Stimulated activated CD4-positive, alpha-beta T cell treated with anti-CD3 and anti-CD28 coated beads, TNF-alpha, amount 100 ng/mL, for 48 hours (primary cell): ENCODE results near the gene RASGRP1.
"Not testable (repeated sequence)": the region's sequence is repeated elsewhere in the genome, so short reads cannot be mapped to it uniquely, and the experiment has no call there.

Source experiments
- DNase-seq, 3 donors: peaks; one replicate each; pipeline ENCODE4 v3.0.0-alpha.2; 2020; ENCODE audit warnings: low read depth in 3 of 3

The RASGRP1 gene

DNA sequence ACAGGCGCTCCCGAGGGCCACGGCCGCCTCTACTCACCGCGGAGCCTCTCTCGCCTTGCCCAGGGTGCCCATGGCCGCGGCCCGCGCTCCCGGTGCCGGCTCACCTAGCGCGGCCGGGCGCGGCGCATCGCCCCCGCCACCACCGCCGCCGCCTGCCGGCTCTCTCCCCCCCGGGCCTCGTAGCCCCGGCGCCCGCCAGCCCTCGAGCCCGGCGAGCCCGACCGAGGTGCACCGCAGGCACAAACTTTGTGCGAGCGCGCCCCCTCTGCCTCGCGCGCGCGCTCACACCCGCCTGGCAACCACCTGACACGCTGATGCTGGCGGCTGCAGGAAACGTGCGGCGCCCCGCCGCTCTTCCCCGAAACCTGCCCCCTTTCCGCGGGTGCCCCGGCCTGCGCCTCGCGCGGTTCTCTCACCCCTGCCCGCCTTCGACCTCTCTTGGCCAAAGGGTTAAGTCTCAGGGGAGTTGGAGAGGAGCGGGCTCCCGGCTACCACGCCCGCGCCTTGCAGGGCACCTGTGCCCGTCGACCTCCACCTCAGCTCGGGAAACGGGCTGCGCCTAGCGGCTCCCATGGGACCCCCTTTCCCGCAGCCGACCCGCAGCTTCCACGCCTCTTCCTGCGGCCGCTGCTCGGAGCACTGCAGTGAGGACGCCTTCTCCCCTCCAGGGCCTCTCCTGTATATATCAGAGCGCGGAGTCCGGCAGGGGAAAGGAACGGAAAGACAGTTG lies at the start of gene RASGRP1:
Gene RASGRP1, minus strand, starts transcription at position 258 of the 730 bp plus-strand sequence. Its CDS starts 186 bp downstream, at position 72.
- DNase-seq: peak; percentile 65 to 79 (median 71)

DNA sequence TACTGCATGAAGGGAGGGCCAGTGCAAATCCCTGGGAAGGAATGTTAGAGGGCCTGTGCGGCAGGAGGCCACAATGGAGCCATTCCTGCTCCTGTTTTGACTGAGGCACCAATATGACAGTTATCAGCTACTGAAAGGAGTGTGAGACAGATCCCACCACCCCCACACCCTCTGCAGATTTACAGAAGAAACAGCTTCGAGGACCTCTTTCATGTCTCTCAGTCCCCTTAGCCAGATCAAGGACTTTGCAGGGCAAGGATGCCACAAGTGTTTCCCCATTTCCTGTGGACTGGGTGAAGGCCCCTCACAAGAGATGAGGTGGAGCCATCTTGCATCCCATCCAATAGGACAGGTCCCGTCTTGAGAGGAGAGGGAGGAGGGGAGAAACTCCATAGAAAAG lies 48.5 kb upstream of the RASGRP1 start:
- DNase-seq: no peak

DNA sequence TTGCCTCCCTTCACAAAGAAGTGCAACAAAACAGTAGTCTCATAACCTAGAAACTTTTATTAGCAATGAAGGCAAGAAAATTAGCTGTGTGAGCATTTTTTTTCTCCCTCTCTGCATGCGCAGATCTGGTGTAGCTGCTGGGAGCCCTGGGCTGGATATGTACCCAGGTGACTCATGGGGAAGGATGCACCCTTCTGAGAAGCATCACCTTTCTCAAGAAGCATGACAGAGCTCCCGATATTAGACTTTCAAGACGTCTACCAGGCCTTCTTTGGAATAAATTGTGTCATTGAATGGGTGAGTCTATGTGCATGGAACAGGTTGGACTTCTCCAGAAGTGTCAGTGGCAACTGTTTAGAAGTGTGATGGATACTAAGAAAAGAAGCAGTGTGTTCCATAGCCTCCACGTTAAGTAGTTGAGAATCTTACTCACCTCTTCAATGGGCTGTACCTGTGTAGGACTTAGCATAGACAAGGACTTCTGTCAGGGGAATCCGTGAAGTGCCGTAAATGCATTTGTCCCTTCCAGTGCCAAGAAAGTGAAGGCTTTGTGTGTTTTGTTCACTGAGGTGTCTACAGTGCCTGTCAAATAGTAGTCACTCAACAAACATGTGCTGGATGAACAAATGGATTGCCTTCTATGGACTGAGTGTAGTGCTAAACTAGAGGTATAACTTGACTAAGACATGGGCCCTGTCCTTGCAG lies 47.7 kb upstream of the RASGRP1 start:
- peak; percentile 45 to 73 (median 60) for DNase-seq

DNA sequence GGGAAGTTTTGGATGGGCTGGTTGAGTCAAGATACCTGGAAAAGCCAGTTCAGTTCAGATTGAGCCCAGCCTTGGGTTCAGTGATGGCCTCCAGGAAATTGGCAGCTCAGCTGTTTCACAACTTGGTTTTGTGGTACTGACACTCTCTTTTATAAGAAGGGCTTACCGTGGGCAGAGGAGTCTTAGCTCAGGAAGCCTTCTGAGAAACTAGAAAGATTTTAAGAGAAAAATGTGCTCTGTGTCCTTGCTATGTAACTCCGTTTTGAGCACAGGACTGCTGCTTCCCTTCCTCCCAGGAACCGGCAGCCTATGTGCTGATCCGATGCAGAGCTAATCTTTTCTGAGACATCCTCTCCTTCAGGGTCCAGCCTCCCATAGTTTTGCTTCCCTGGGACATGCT lies 46.6 kb upstream of the RASGRP1 start:
- peak in 2 of 3 donors; percentile 43 to 60 for DNase-seq

DNA sequence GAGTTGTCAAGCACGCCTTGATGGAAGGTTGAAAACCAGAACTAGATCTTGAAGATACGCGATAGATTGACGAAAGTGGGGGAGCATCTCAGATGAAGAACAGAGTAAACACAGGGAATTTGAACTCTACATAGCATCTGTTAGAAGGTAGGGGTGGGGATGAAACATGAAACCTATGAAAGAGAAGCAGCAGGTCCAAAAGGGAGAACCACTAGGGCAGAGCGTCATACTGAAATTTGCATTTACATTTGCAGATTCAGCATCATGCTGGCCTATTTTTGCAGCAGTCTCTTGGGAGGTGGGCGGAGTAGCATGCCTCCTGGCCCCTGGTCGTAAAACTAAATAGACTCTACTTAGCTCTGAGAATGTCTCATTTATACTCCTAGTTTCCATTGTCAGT lies 46.1 kb upstream of the RASGRP1 start:
- peak; percentile 32 to 69 (median 52) for DNase-seq

DNA sequence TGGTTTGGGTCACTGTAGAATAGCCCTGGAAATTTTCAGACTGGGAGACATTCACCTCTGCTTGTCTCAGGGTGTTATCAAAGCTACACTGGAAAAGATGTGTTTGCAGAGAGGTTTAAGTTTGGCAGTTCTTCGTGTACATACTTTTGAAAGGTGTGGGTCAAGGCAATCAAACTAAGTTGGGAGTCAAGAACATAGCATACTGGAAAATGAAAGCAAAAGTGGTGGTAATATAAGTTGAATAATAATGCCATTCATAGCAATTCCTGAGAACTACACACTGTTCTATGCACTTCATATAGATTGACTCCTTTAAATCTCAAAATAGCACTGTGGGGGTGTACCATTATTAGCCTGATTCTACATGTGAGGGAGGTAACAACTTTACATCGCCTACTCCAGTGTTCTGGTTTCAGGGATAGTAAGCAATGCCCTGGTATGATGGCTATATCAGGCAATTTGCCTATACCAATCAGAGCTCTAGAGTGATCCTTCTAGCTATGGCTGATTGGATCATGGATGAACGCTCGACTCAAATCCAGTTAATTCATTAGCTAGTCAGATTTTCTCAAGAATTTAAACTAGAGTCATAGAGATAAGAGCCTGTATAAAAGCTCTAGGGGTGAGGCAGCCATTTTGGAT lies 44.6 kb upstream of the RASGRP1 start:
- DNase-seq: no peak

DNA sequence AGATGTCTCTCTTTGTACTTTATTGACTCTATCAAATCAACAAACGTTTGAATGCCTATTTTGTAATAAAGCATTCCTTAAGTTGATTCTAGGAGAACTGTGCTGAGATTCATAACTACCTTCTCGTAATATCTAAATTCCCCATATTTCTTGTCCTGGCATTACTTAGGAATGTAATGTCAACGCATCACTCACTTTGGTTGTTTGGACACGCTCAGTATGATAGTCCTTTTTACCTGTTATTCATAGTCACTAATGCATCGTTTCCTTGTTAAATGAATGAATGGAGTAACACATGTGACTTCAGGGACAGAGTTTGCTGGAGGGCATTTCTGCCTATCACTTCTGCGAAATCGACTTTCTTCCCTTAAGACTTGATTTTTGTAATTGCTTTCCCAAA lies 44.1 kb upstream of the RASGRP1 start:
- DNase-seq: no peak

DNA sequence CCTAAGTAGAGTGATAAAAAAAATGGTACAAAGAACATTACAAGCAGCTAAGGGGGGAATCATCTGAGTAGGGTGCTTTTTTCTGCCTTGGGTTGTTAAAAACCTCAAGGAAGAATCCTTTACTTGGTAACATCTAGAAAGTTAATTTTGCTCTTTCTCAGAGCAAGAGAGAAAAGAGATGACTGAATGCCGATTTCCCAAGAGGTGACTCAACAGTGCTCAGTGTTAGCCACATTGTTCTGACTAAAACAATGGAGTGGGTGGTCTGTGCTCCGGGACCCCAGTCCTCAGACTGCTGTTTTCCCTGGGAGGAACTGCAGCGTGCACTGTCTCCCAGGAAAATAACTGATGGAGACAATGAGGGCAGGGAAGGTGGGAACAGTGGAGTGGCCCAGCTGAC lies 41.1 kb upstream of the RASGRP1 start:
- no peak for DNase-seq

DNA sequence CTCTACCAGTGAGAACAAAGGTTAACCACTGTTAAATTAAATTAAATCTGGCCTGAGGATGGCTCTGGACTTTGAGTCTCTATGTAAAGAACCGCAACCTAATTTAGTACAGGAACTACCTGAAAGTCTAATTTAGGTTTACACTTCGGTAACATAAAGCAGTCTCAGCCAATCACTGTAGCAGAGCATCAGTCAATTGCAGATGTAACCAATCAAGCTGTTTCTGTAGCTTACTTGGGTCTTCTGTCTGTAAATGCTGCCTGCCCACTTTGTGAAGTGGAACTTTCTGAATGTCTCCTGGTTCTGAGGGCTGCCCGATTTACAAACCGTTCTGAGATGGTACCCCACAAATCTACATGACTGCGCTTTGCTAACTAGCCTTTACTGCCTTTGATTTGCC lies 39.1 kb upstream of the RASGRP1 start:
- no peak for DNase-seq

DNA sequence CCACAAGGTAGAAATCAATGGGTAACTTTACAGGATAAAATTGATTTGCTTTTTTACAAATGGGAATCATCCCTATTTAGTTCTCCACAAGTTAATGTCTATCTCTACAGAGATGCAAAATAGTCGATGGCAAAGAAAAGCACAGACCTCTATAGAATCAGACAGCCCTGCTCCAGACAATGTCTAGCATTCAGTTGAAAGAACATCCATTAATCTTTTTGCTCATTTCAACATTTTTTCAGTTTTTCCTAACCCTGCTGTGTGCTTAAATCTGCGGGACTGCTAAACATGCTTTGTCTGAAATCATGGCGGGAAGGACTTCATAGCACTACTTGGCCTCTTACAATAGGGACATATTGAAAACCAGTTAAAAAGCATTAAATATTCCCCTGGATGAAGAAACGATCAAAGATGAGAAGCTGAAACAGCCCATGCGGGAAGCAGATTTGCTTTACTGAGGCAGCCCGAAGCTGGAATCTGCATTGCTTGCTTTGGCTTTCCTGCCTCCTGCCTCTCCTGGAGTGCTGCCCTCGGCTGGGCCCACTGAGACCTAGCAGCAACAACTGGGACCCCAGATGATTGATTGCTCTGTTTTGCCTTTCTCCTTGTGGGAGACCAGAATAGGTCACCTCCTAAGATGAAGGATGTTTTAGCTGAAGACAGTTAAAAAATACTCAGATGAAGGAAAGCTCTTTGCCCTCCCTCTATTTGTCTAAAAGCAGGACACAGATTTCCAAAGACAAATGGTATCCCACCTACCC lies 38.5 kb upstream of the RASGRP1 start:
- DNase-seq: no peak

DNA sequence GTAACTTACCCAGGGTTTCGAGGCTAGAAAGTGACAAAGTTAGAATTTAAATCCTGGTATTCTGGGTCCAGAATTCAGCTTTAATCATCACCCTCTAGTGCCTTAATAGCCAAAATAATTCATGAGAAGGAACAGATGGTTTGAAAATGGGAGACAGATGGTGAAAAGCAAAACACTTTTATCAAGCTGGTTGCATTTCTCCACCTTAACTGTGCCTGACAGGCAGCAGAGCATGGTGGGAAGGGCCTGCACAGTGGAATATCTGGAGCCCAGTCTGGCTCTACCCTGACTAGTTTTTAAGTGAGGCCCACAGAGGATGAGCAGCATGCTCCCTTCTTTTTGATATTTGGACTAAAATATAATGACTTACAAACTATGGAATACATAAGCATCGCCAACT lies 35.6 kb upstream of the RASGRP1 start:
- no peak for DNase-seq

DNA sequence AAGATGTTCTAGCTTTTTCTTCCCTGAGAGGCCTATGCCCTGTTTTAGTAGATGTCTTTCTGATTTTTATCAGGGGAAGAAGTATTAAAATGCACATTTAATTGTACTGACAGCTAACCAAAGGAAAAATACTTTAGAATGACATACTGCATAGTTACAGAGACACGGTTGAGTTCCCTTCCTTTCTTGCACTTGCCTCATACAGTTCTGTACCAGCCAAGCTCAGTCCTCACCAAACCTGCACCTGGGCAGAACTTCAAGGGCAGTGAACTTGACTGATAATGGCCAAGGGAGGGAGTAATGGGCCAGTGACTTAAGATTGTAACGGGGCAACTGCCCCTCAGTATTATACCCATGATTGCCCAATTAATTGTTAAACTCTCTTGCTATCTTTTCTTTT lies 34.1 kb upstream of the RASGRP1 start:
- no peak for DNase-seq

DNA sequence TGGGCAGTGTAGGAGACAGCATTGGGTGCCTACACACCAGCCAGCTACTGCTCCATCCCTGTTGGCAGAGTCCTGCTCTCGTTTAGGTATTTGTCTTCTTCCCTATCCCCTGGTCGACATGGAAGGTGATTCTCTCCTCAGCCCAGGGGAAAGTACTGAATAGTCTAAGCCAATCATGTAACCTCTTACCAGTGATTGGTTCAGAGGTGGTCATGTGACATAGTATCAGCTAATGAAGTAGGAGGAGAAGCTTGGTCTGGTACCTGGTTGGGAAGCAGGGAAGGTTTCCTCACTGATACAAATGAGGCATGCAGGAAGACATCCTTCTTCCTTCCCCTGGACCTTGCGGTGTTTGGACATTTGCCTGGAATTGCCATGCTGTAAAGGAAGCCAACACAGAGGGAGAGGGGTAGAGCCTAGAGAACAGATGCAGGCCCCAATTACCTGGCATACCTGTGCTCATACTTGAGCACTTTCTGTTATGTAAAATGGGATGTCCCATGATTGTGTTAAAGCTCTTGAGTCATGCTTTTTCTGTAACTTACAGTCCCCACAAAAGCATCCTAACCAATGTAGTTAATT lies 32.7 kb upstream of the RASGRP1 start:
- DNase-seq: no peak

DNA sequence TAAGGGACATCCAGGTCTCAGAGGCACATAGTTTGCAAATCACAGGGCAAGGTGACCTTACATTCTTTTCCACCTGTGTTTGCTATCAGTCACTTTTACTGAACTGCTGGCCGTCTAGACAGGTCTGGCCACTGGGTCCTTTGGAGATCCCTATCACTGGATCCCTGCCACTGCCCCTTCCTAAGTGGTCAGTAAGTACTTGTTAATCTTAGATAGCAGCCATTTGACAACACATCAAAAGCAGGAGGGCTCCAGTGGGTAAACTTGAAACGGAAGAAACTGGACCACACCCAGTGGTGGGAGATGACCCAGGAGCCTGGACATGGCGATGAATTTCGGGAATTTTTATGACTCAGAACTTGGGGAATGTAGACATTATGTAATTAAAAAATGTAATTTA lies 28.9 kb upstream of the RASGRP1 start:
- no peak for DNase-seq

DNA sequence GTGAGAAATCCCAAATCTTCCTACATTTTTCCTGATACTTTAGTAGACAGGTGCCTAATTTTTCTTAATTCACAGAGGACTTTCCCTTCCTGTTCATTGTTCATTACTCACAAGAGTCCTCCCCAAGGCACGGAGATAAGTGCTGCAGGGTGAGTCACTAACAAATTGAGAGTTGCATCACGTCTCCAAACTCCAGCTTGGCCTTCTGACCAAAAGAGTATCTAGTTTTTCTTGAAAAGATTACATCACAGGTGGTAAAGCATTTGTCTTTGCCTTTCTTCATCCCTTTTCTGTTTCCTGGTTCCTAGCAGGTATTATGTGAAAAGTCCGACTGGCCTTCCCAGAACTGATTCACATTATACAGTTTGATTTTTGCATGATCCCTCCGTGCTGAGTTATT lies 24.9 kb upstream of the RASGRP1 start:
- DNase-seq: no peak

DNA sequence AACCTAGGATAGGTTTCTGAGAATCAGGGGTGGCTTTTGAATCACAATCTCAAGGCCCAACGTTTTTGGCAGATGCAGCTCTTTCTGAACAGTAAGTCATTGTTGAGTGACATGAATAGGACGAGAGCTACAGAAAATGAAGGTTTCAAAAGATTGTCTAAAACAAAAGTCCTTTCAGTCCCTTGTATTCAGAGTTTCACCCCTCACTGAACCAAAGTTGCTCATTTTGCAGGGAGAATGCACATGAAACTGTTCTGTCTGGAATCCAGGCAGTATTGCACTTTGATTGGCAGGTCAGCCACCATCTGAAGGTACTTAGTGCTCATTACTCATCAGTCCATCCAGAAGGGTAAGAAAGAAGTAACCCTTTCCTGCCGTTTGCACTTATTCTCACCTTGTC lies 24.1 kb upstream of the RASGRP1 start:
- no peak for DNase-seq

DNA sequence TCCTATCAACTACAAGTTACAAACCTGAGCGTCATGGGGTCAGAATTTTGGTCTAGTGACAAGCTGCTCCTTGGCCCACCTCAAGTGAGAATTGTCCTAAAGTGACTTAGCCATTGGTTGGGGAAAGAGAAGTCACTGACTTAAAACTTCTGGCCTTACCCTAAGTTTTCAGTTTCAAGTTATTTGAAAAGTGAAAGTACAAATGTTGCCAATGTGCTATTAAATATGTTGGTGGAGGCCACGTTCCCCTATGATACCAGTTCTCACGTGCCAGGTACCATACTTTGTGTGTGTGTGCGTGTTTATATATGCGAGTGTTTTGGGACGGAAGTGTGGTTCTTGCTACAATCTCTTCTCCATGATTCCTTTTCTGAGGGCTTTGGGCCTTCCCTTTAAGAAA lies 22.6 kb upstream of the RASGRP1 start:
- no peak for DNase-seq

DNA sequence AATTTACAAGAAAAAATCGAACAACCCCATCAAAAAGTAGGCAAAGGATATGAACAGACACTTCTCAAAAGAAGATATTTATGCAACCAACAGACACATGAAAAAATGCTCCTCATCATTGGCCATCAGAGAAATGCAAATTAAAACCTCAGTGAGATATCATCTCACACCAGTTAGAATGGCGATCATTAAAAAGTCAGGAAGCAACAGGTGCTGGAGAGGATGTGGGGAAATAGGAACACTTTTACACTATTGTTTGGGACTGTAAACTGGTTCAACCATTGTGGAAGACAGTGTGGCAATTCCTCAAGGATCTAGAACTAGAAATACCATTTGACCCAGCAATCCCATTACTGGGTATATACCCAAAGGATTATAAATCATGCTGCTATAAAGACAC lies 21.4 kb upstream of the RASGRP1 start:
- not testable (repeated sequence) for DNase-seq

DNA sequence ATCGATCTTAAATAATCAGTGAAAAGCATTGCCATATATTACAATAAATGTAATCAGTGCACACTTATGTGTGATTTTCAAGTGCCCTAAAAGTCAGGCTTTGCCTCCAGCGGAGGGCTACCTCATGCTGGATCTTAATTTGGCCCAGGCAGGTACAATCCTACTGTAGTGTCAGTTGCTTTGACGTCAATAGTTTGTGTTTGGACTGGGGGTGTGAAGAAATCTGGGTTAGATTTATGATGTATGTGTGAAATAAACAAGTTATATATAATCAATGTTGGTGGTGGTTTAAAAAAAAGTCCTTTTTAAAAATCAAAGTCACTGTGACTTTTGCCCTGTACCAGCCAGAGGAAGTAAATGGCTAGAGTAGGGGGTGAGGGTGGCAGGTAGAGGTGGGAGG lies 14.0 kb upstream of the RASGRP1 start:
- DNase-seq: no peak

DNA sequence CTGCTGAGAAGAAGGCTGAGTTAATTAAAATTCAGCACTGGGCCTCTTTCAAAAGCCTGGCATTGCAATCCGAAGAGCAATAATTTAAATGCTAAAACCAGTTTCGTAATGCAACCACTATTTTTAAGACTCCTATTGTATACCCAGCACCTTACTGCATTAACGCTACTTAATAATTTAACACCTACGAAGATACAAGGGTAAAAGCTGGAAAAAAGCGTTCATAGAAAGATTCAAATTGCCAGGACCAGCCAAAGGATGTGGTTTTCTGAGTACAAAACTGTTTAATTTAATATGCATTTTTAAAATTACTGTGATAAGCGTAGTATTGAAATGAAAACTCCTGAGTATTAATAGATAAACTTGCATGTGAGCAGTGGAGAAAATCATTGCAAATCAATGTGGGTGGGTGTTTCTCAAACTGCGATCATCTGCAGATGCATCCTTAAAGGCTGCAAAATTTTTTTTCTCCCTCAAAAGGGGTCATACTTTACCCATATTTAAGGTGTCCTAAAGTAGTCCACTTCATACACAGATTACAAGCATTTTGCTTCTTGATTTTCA lies 12.9 kb upstream of the RASGRP1 start:
- DNase-seq: no peak

DNA sequence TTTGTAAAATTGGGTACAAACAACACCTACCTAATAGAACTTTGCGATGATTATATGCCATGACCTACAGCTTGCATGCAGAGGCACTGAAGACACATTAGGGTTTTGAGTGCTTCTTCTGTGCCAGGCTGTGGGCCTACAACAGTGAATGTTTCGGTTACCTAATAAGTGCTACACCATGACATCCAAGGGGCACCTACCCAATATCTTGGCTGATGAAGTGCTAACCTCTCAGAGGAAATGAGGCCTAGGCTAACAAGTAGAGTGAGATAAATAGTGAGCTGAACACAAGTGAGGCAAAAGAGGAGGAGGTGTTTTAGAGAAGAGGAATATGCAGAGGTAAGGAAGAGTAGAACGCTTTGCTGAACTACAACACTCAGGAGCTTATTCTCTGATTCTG lies 12.2 kb upstream of the RASGRP1 start:
- DNase-seq: no peak

DNA sequence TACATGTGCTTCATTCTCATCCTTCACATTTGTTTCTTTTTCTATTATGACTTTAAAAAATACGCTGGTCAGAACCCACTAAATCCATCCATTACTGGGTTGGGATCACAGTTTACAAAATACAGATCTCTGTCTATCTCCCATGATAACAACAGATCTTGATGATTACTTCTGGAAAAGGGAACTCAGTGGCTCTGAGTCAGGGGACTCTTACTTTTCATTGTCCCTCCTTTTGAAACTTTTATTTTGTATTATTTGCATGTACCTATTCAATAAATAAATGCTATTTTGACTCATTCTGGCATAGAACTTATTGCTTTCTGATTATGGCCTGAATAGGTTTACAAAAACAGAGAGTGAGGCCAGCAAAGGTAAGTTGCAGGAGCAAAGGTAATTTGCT lies 11.6 kb upstream of the RASGRP1 start:
- no peak for DNase-seq
